Spleen (tissue), 11 donors: ENCODE measurements around the gene CFAP69. TPM values are rescaled to one million over a fixed set of nuclear protein-coding genes. Genes with fewer than 3 reads are reported as not detected.
"Not testable (repeated sequence)": the region's sequence is repeated elsewhere in the genome, so short reads cannot be mapped to it uniquely, and the experiment has no call there.

Experiments used
- DNase-seq: peaks from one replicate; pipeline ENCODE4 v3.0.0-alpha.2; 2020
- H3K27ac ChIP-seq, 8 donors: fragments of 200-600 bp; sonication (generic) in 7 of 8; 1 replicate in 4 of 8; 2 replicates in 4 of 8; pipeline versions ENCODE4 v1.5.0 to v1.8.0; 2016 to 2021; ENCODE audit warnings: inconsistent platforms in 4 of 8, mild to moderate bottlenecking in 4 of 8, moderate library complexity in 1 of 8
- H3K27me3 ChIP-seq, 7 donors: fragments of 200-600 bp; sonication (generic) in 6 of 7; replicated peaks in 1 of 7; 1 replicate in 4 of 7; 2 replicates in 3 of 7; pipeline versions ENCODE4 v1.5.0 to v1.8.0; 2016 to 2021; ENCODE audit warnings: inconsistent platforms in 3 of 7, mild to moderate bottlenecking in 1 of 7
- H3K36me3 ChIP-seq, 6 donors: fragments of 200-600 bp; sonication (generic) in 5 of 6; 1 replicate in 4 of 6; 2 replicates in 2 of 6; pipeline versions ENCODE4 v1.5.0 to v1.8.0; 2016 to 2021; ENCODE audit warnings: inconsistent platforms in 2 of 6
- H3K4me1 ChIP-seq, 6 donors: fragments of 200-600 bp; sonication (generic) in 5 of 6; 1 replicate in 3 of 6; 2 replicates in 3 of 6; pipeline versions ENCODE4 v1.5.0 to v1.8.0; 2016 to 2021; ENCODE audit warnings: inconsistent platforms in 3 of 6
- H3K4me3 ChIP-seq, 8 donors: fragments of 200-600 bp; sonication (generic) in 7 of 8; 1 replicate in 4 of 8; 2 replicates in 4 of 8; pipeline versions ENCODE4 v1.5.0 to v1.8.0; 2016 to 2021; ENCODE audit warnings: inconsistent platforms in 4 of 8, mild to moderate bottlenecking in 4 of 8, moderate library complexity in 2 of 8
- H3K9me3 ChIP-seq, 8 donors: fragments of 200-600 bp; sonication (generic) in 7 of 8; 1 replicate in 4 of 8; 2 replicates in 4 of 8; pipeline versions ENCODE4 v1.5.0 to v1.8.0; 2016 to 2021; ENCODE audit warnings: inconsistent platforms in 4 of 8
- POLR2A ChIP-seq, 3 donors: fragments of 450-650 bp; IDR thresholded peaks; one replicate each; pipeline ENCODE4 v1.5.1; 2017; ENCODE audit warnings: antibody characterized with exemption in 3 of 3, mild to moderate bottlenecking in 1 of 3
- POLR2AphosphoS5 ChIP-seq, 3 donors: sonication (generic); formaldehyde crosslinking; IDR thresholded peaks; one replicate each; pipeline ENCODE4 v1.5.1; 2017; ENCODE audit warnings: antibody characterized with exemption in 3 of 3
- WGBS, 5 donors: extraction: QIAGEN DNeasy Blood & Tissue Kit in 3 of 5; methylation state at CpG; one replicate each; pipeline versions ENCODE4 v1.1.5 to v1.1.7; 2013 to 2018; 5-methylcytosine and 5-hydroxymethylcytosine counted together
- intact Hi-C: fragments of 100-400 bp; cut with DNase I; formaldehyde crosslinking; loops from one replicate; pipeline ENCODE4 v1.15.0; 2023; ENCODE audit warnings: low total_unique reads
- polyA plus RNA-seq, 3 donors: library from polyadenylated mRNA; stranded (reverse); fragments of 200-250 nt; gene quantifications; one replicate each; pipeline ENCODE4 v1.2.1, GENCODE V29; 2013
- total RNA-seq, 7 donors: library from RNA; depleted of rRNA in 3 of 7; stranded (reverse); fragments of >200 nt in 3 of 7; fragmentation: NEBNext Ultra II Directional in 4 of 7; extraction: Animal tissue kit (Norgen Biotek cat#: 25700) in 4 of 7; gene quantifications; one replicate each; pipeline versions ENCODE4 v1.1.0 to v1.2.1, GENCODE V29; 2016 to 2021
- TF ChIP-seq, protein P1 (sequence below), 11 experiments: fragments of 200-600 bp in 7 of 11; fragments of 450-650 bp in 4 of 11; sonication (generic) in 4 of 11; IDR thresholded peaks in 8 of 11; conservative IDR thresholded peaks in 3 of 11; 1 replicate in 7 of 11; 2 replicates in 4 of 11; pipeline versions ENCODE4 v1.4.0 to v1.8.0; 2016 to 2021; ENCODE audit warnings: antibody characterized with exemption in 11 of 11, inconsistent platforms in 4 of 11, mild to moderate bottlenecking in 1 of 11
- donor health status: healthy with polysubstance abuse.
- donor health status: DM: no; HTN: no; CAD: no; lungs with moderate emphysema.
- donor health status: DM: no; HTN: no; CAD: no.
- donor health status: Bipolar disorder and iron deficiency.
- donor health status: healthy.
- donor health status: DM: no; HTN: no; CAD: no.
- donor health status: DM: yes; HTN: yes; CAD: no.

The CFAP69 gene
- total and polyA plus RNA-seq, 10 donors: 1.0 to 15.8 (median 7.4) TPM

DNA sequence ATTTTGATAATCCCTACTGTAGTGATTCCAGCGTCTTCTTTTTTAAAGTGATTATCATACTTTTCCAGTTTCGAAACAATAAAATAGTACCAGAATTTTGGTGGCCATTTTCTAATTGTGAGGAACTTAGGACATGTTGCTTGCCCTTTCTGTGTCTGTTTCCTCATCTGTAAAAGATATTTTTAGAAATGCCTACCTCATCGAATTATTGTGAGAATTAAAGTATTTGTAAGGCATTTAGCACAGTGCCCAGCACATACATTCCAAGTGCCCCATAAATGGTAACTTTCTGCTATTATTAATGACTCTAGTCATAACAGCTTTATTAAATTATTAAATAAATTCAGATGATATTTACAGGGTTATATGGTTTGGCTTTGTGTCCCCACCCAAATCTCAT lies 3.7 kb downstream of the CFAP69 start:
- DNase-seq: no peak
- Histone ChIP-seq H3K27ac (no peak overlapping the region), H3K9me3 (no peaks in the 10 kb centered on the region), H3K27me3 (peaks cover 0 to 30% (median 0%) of the 10 kb centered on the region in 7 donors), H3K36me3 (no peaks in the 10 kb centered on the region), H3K4me1 (peaks cover 3 to 22% (median 21%) of the 10 kb centered on the region in 6 donors), H3K4me3 (no peak overlapping the region)
- TF ChIP-seq POLR2A (IDR thresholded peaks at IDR 0.05) (no peak), POLR2AphosphoS5 (IDR thresholded peaks at IDR 0.05) (no peak)
- TF ChIP-seq, protein P1, sequence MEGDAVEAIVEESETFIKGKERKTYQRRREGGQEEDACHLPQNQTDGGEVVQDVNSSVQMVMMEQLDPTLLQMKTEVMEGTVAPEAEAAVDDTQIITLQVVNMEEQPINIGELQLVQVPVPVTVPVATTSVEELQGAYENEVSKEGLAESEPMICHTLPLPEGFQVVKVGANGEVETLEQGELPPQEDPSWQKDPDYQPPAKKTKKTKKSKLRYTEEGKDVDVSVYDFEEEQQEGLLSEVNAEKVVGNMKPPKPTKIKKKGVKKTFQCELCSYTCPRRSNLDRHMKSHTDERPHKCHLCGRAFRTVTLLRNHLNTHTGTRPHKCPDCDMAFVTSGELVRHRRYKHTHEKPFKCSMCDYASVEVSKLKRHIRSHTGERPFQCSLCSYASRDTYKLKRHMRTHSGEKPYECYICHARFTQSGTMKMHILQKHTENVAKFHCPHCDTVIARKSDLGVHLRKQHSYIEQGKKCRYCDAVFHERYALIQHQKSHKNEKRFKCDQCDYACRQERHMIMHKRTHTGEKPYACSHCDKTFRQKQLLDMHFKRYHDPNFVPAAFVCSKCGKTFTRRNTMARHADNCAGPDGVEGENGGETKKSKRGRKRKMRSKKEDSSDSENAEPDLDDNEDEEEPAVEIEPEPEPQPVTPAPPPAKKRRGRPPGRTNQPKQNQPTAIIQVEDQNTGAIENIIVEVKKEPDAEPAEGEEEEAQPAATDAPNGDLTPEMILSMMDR (IDR thresholded peaks at IDR 0.05 in 8 of 11, conservative IDR thresholded peaks at IDR 0.05 in 3 of 11): no peak
- intact Hi-C loops: no loop called here
- WGBS, 5 donors: 83 to 94% (median 89%) methylated on average over 3 of the region's 3 CpGs

DNA sequence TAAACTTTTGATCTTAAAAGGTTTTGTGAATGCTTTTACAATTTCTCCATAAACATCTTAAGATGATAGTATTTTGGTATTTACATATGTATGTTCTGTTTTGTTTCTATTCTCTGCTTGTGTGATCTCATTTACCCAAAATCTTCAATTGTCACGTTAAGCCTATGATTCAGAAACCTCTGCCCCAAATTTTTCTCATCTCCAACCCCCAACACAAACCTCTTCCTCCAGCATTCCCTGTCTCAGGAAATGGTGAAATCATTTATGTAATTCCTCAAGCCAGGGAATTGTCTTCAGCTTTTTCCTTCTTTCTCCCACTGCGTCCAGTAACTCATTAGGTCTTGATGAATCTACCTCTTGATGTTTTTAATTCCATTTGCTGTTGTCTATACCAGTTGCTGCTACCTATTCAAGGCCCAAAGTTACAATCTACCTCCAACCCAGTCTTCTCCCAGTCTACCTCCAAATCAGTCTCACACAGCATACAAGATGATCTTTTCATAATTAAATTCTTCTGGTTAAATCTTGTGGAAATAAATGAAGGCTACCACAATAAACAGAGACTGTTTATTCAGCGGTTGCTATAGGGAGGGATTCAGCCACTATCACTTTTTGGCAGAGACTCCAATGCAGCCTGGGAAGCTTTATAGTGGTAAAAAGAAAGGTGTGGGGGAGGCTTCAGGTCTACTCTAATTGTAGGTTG lies 5.8 kb downstream of the CFAP69 start:
- peaks cover 0 to 10% (median 5%) of the 10 kb centered on the region in 6 donors for H3K4me1 ChIP-seq
- no peaks in the 10 kb centered on the region for H3K36me3 ChIP-seq
- peaks cover 0 to 17% (median 0%) of the 10 kb centered on the region in 7 donors for H3K27me3 ChIP-seq
- TF ChIP-seq POLR2A (IDR thresholded peaks at IDR 0.05) (no peak), POLR2AphosphoS5 (IDR thresholded peaks at IDR 0.05) (no peak)
- TF ChIP-seq, protein P1 (IDR thresholded peaks at IDR 0.05 in 8 of 11, conservative IDR thresholded peaks at IDR 0.05 in 3 of 11): no peak
- H3K27ac ChIP-seq: no peak overlapping the region
- H3K9me3 ChIP-seq: no peaks in the 10 kb centered on the region
- intact Hi-C loops: no loop called here
- DNase-seq: no peak
- no peak overlapping the region for H3K4me3 ChIP-seq
- whole genome bisulfite sequencing, 5 donors: 73 to 84% (median 80%) methylated on average over 3 of the region's 3 CpGs

DNA sequence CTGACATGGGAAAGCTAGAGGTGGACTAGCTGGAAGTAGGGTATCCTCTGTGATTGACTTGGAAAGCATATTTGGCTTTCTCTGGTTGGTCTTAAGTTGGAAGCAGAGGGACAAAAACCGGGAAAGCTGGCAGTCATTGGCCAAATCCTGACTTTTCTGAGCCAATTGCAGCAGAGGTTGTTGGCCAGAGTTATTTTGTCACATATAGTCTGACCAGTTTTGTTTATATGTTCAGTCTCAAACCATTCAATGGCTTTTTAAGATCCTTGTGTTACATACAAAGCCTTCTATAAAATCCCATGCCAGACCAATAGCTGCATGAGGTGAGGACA lies 6.3 kb downstream of the CFAP69 start:
- TF ChIP-seq, protein P1 (IDR thresholded peaks at IDR 0.05 in 8 of 11, conservative IDR thresholded peaks at IDR 0.05 in 3 of 11): no peak
- TF ChIP-seq POLR2AphosphoS5 (IDR thresholded peaks at IDR 0.05) (no peak), POLR2A (IDR thresholded peaks at IDR 0.05) (no peak)
- WGBS, 5 donors: 67 to 100% (median 81%) methylated on average over 1 of the region's 1 CpG
- Histone ChIP-seq H3K36me3 (no peaks in the 10 kb centered on the region), H3K27ac (no peak overlapping the region), H3K4me1 (peaks cover 0 to 5% (median under 1%) of the 10 kb centered on the region in 6 donors), H3K4me3 (no peak overlapping the region), H3K27me3 (peaks cover 0 to 12% (median 0%) of the 10 kb centered on the region in 7 donors), H3K9me3 (peaks cover 0 to 5% (median 0%) of the 10 kb centered on the region in 8 donors)
- DNase-seq: no peak
- intact Hi-C loops: no loop called here

DNA sequence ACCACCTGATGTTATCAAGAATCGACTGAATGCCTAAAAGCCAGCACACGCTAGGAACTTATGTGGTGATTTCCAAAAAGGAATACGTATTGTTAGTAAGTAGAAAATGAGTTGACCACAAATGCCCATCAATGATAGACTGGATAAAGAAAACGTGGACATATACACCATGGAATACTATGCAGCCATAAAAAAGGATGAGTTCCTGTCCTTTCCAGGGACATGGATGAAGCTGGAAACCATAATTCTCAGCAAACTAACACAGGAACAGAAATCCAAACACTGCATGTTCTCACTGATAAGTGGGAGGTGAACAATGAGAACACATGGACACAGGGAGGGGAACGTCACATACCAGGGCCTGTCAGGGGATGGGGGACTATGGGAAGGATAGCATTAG lies 11.0 kb downstream of the CFAP69 start:
- DNase-seq, H3K4me1 ChIP-seq, H3K4me3 ChIP-seq, H3K27ac ChIP-seq, H3K9me3 ChIP-seq, H3K27me3 ChIP-seq, H3K36me3 ChIP-seq, intact Hi-C loops: not testable (repeated sequence)
- 84 to 96% (median 90%) methylated on average over 5 of the region's 5 CpGs for whole genome bisulfite sequencing, 5 donors
